H9 (cell line): ENCODE results near the gene CLMP. TPM values are rescaled to one million over a fixed set of nuclear protein-coding genes. Genes with fewer than 3 reads are reported as not detected.

Source experiments
- DNase-seq: peaks from one replicate; pipeline ENCODE4 v3.0.0-alpha.2; 2017
- H2AFZ ChIP-seq: one replicate; pipeline ENCODE4 v1.6.1; 2013; ENCODE audit warnings: mild to moderate bottlenecking, low read length, control low read depth, moderate library complexity
- H2AK5ac ChIP-seq: 2 replicates; pipeline ENCODE4 v1.6.1; 2013; ENCODE audit warnings: low read length, control low read depth, mixed read lengths; ENCODE audit not compliant: insufficient read length
- H2BK120ac ChIP-seq: one replicate; pipeline ENCODE4 v1.6.1; 2013; ENCODE audit warnings: low read depth, mild to moderate bottlenecking, low read length, control low read depth, inconsistent platforms; ENCODE audit not compliant: poor library complexity, severe bottlenecking
- H2BK12ac ChIP-seq: 2 replicates; pipeline ENCODE4 v1.6.1; 2013; ENCODE audit warnings: low read length, control low read depth, mixed read lengths, low read depth; ENCODE audit not compliant: insufficient read length
- H2BK15ac ChIP-seq: 2 replicates; pipeline ENCODE4 v1.6.1; 2013; ENCODE audit warnings: low read depth, low read length, control low read depth
- H2BK20ac ChIP-seq: one replicate; pipeline ENCODE4 v1.6.1; 2013; ENCODE audit warnings: low read depth, mild to moderate bottlenecking, low read length, control low read depth, inconsistent platforms; ENCODE audit not compliant: poor library complexity, severe bottlenecking
- H2BK5ac ChIP-seq: 2 replicates; pipeline ENCODE4 v1.6.1; 2013; ENCODE audit warnings: low read length, control low read depth, mixed read lengths; ENCODE audit not compliant: insufficient read length
- H3K14ac ChIP-seq: 2 replicates; pipeline ENCODE4 v1.6.1; 2013; ENCODE audit warnings: low read length, control low read depth; ENCODE audit not compliant: insufficient read depth
- H3K18ac ChIP-seq: 2 replicates; pipeline ENCODE4 v1.6.1; 2013; ENCODE audit warnings: low read depth, mild to moderate bottlenecking, mixed read lengths, low read length, control low read depth; ENCODE audit not compliant: insufficient read length
- H3K23ac ChIP-seq: 2 replicates; pipeline ENCODE4 v1.6.1; 2013; ENCODE audit warnings: low read length, control low read depth, mixed read lengths, low read depth; ENCODE audit not compliant: insufficient read length
- H3K23me2 ChIP-seq: 2 replicates; pipeline ENCODE4 v1.6.1; 2013; ENCODE audit warnings: low read depth, mild to moderate bottlenecking, mixed read lengths, low read length, control low read depth; ENCODE audit not compliant: insufficient read length, poor library complexity, severe bottlenecking
- H3K27ac ChIP-seq: 2 replicates; pipeline ENCODE4 v1.5.1; 2013; ENCODE audit warnings: low read length, control low read depth, mixed read lengths, low read depth; ENCODE audit not compliant: insufficient read length
- H3K27me3 ChIP-seq: 2 replicates; pipeline ENCODE4 v1.6.1; 2013; ENCODE audit warnings: low read length, control low read depth, inconsistent platforms; ENCODE audit not compliant: insufficient read depth
- H3K4ac ChIP-seq: 2 replicates; pipeline ENCODE4 v1.6.1; 2013; ENCODE audit warnings: low read depth, mild to moderate bottlenecking, control low read depth, inconsistent platforms, low read length, moderate library complexity
- H3K4me1 ChIP-seq: 2 replicates; pipeline ENCODE4 v1.6.1; 2013; ENCODE audit warnings: low read length, control low read depth, inconsistent platforms; ENCODE audit not compliant: insufficient read depth
- H3K4me2 ChIP-seq: 2 replicates; pipeline ENCODE4 v1.6.1; 2013; ENCODE audit warnings: low read length, control low read depth, mixed read lengths; ENCODE audit not compliant: insufficient read length, insufficient read depth
- H3K56ac ChIP-seq: 2 replicates; pipeline ENCODE4 v1.6.1; 2013; ENCODE audit warnings: low read depth, mild to moderate bottlenecking, mixed read lengths, low read length, control low read depth; ENCODE audit not compliant: insufficient read length
- H3K79me1 ChIP-seq: 2 replicates; pipeline ENCODE4 v1.6.1; 2013; ENCODE audit warnings: low read depth, mild to moderate bottlenecking, moderate library complexity, low read length, control low read depth, inconsistent platforms; ENCODE audit not compliant: insufficient read depth, poor library complexity, severe bottlenecking
- H3K79me2 ChIP-seq: 2 replicates; pipeline ENCODE4 v1.6.1; 2013; ENCODE audit warnings: low read length, control low read depth, inconsistent platforms; ENCODE audit not compliant: insufficient read depth
- H3K9ac ChIP-seq: 2 replicates; pipeline ENCODE4 v1.6.1; 2013; ENCODE audit warnings: low read length, control low read depth, mixed read lengths; ENCODE audit not compliant: insufficient read length; ENCODE audit errors: extremely low read depth
- H3K9me3 ChIP-seq: one replicate; pipeline ENCODE4 v1.6.1; 2013; ENCODE audit warnings: low read depth, low read length, inconsistent platforms; ENCODE audit not compliant: control insufficient read depth
- H3T11ph ChIP-seq: one replicate; pipeline ENCODE4 v1.6.1; 2013; ENCODE audit warnings: mild to moderate bottlenecking, low read length, control low read depth, inconsistent platforms
- H4K20me1 ChIP-seq: one replicate; pipeline ENCODE4 v1.6.1; 2013; ENCODE audit not compliant: control insufficient read depth, insufficient read length, insufficient read depth
- H4K5ac ChIP-seq: 2 replicates; pipeline ENCODE4 v1.6.1; 2013; ENCODE audit warnings: low read depth, mild to moderate bottlenecking, mixed read lengths, low read length, control low read depth; ENCODE audit not compliant: insufficient read length
- H4K8ac ChIP-seq: replicated peaks from 2 replicates; pipeline ENCODE4 v1.6.1; 2013; ENCODE audit warnings: low read length, control low read depth, mixed read lengths, low read depth; ENCODE audit not compliant: insufficient read length
- H4K91ac ChIP-seq: 2 replicates; pipeline ENCODE4 v1.6.1; 2013; ENCODE audit warnings: low read depth, mild to moderate bottlenecking, moderate library complexity, mixed read lengths, low read length, control low read depth; ENCODE audit not compliant: insufficient read length
- H3K27ac Mint-ChIP-seq, 3 experiments: 2 replicates in 2 of 3; 3 replicates in 1 of 3; pipeline ENCODE4 v1.8.0; 2020 to 2021; ENCODE audit warnings: mixed read lengths in 3 of 3, mild to moderate bottlenecking in 1 of 3, moderate library complexity in 1 of 3
- H3K27me3 Mint-ChIP-seq: 2 replicates; pipeline ENCODE4 v1.8.0; 2021; ENCODE audit warnings: low read depth, mild to moderate bottlenecking, moderate library complexity, mixed read lengths
- H3K36me3 Mint-ChIP-seq, 3 experiments: 2 replicates in 2 of 3; 3 replicates in 1 of 3; pipeline ENCODE4 v1.8.0; 2020 to 2021; ENCODE audit warnings: low read depth in 3 of 3, mixed read lengths in 3 of 3; ENCODE audit not compliant: insufficient read depth in 1 of 3
- H3K4me1 Mint-ChIP-seq, 2 experiments: 2 replicates each; pipeline ENCODE4 v1.8.0; 2020; ENCODE audit warnings: mixed read lengths in 2 of 2
- H3K4me3 Mint-ChIP-seq, 2 experiments: 2 replicates in 1 of 2; 3 replicates in 1 of 2; pipeline ENCODE4 v1.8.0; 2020 to 2021; ENCODE audit warnings: mild to moderate bottlenecking in 2 of 2, mixed read lengths in 2 of 2, moderate library complexity in 1 of 2
- H3K9me3 Mint-ChIP-seq, 2 experiments: 2 replicates in 1 of 2; 3 replicates in 1 of 2; pipeline ENCODE4 v1.8.0; 2020; ENCODE audit warnings: mild to moderate bottlenecking in 2 of 2, mixed read lengths in 2 of 2, moderate library complexity in 1 of 2
- CTCF ChIP-seq: fragments of 200-600 bp; sonication (generic); conservative IDR thresholded peaks from 3 replicates; pipeline ENCODE4 v1.8.0; 2021; ENCODE audit warnings: antibody characterized with exemption, mild to moderate bottlenecking
- WGBS: extraction: QIAGEN DNeasy Blood & Tissue Kit; methylation state at CpG from one replicate; pipeline ENCODE4 v1.1.7; 2013; ENCODE audit warnings: missing lambda C conversion rate, low lambda C conversion rate, mixed read lengths; ENCODE audit not compliant: insufficient read length; ENCODE audit errors: extremely low coverage; 5-methylcytosine and 5-hydroxymethylcytosine counted together
- total RNA-seq: library from RNA; stranded (reverse); gene quantifications from 2 replicates; pipeline ENCODE4 v1.2.1, GENCODE V29; 2021

CLMP gene
- total RNA-seq, 1 experiment from 2014 or later = 13.8 TPM

- Histone ChIP-seq H4K20me1 (no peaks in the 10 kb centered on the region), H4K8ac (no peak overlapping the region), H2BK120ac (no peak overlapping the region), H2BK5ac (no peak overlapping the region), H3K56ac (no peak overlapping the region), H3K23me2 (no peaks in the 10 kb centered on the region), H4K91ac (no peak overlapping the region), H3K9ac (no peak overlapping the region), H3K23ac (no peak overlapping the region), H2BK15ac (no peak overlapping the region), H3T11ph (no peak overlapping the region), H2BK20ac (no peak overlapping the region), H3K79me1 (no peaks in the 10 kb centered on the region), H3K4me1 (peaks cover 26% of the 10 kb centered on the region), H3K4me2 (no peak overlapping the region), H3K27me3 (no peaks in the 10 kb centered on the region), H3K9me3 (no peaks in the 10 kb centered on the region), H4K5ac (no peak overlapping the region), H2AK5ac (no peak overlapping the region), H3K27ac (no peak overlapping the region), H3K79me2 (no peaks in the 10 kb centered on the region), H2AFZ (no peak overlapping the region), H3K4ac (no peak overlapping the region), H3K18ac (no peak overlapping the region), H2BK12ac (no peak overlapping the region), H3K14ac (no peak overlapping the region)
- Mint-ChIP-seq H3K9me3 (peaks cover 4 to 6% of the 10 kb centered on the region in 2 experiments; a peak in 3 of 5 replicates), H3K4me1 (peaks cover 63 to 73% of the 10 kb centered on the region in 2 experiments), H3K36me3 (peaks cover 4 to 11% (median 10%) of the 10 kb centered on the region in 3 experiments; a peak in 6 of 7 replicates), H3K27ac (no peak overlapping the region), H3K4me3 (no peak overlapping the region), H3K27me3 (peaks cover 1% of the 10 kb centered on the region; the same call in 1 of the 2 replicates)
- DNase-seq = no peak
- no CpG with 5 or more reads among the region's 4 CpGs for WGBS
- TF ChIP-seq CTCF = no peak
These were observed 14.0 kb downstream of the CLMP start for GRCh38 chr11:123181075-123181474.
